GM12891 (cell line): ENCODE results near the gene TRABD.

Source experiments
- PAX5 ChIP-seq: IDR thresholded peaks from 2 replicates; pipeline ENCODE4 v1.6.1; 2011; ENCODE audit warnings: low read length, moderate library complexity, mild to moderate bottlenecking; ENCODE audit not compliant: insufficient read depth, severe bottlenecking
- POLR2A ChIP-seq: IDR thresholded peaks from 2 replicates; pipeline ENCODE4 v1.6.1; 2011; ENCODE audit warnings: low read depth, low read length, control low read depth
- POLR2AphosphoS5 ChIP-seq: IDR thresholded peaks from 2 replicates; pipeline ENCODE4 v1.6.1; 2011; ENCODE audit warnings: low read depth, low read length, control low read depth
- POU2F2 ChIP-seq: IDR thresholded peaks from 2 replicates; pipeline ENCODE4 v1.6.1; 2011; ENCODE audit warnings: low read depth, mild to moderate bottlenecking, control low read depth, low read length, moderate library complexity
- SPI1 ChIP-seq: IDR thresholded peaks from 2 replicates; pipeline ENCODE4 v1.6.1; 2011; ENCODE audit warnings: low read depth, low read length, control low read depth
- TAF1 ChIP-seq: IDR thresholded peaks from 2 replicates; pipeline ENCODE4 v1.6.1; 2011; ENCODE audit warnings: low read depth, low read length, control low read depth

DNA sequence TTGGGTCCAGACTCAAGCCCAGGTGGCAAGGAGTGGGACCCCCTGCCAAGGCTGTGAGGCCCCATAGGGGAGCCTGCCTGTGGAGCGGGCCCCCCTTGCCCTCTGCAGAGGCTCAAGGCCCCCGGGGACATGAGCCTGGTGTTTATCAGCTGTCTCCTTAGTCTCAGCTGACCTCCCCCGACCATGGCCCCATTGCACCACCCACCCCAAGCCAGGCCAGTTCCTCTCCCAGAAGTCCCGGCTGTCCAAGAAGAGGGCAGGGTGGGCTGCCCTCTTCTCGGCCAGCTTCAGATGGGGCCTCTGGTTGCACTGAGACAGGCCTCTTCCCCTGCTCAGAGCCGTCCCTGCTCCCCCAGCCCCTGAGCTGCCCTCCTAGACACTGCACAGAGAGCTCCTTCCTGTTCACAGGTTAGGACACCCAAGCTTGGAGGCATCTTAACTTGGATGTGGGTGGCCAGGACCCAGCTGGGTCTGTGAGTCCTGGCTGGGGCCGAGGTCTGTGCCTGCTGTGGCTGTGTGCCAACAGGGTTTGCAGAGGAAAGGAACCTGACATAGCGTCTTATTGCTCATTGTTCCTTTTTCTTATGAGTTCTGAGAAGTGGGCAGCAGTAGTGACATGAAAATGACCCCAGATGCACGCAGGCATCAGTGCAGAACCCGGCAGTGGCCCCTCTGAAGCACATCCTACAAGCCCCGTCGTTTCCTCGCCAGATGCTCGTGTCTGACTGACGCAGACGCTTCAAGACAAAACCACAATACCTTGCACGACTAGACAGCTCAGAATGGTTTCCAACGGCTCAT lies 5.4 kb downstream of the TRABD start:
- TF ChIP-seq TAF1 = peak; percentile 21
- peak; percentile 80 for TF ChIP-seq POLR2A
- peak; percentile 92 for TF ChIP-seq PAX5
- TF ChIP-seq POLR2AphosphoS5 = peak; percentile 89
- TF ChIP-seq SPI1 = peak; percentile 47
- TF ChIP-seq POU2F2 = no peak; the same call in none of the 2 replicates
